ENCODE measurements around the gene ADAMTS3.
"Not testable (repeated sequence)": the region's sequence is repeated elsewhere in the genome, so short reads cannot be mapped to it uniquely, and the experiment has no call there.

The ADAMTS3 gene

DNA sequence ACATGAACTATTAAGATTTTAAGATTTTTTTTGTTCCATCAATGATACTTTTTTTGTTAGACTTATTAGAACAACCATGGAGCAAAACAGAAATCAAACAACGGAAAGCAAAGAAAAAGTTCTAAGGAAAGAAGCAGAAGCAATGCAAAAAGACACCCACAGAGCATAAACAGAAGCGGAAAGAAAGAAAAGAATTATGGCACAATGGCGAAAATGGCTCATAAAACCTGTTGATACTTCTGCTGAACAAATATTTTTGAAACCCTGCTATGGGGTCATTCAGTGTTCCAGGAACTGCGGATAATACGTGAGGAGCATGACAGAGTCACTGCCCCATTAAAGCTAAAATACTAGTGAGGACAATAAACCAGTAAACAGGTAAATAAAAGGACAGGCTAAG is 138.0 kb downstream of the ADAMTS3 start:
- TF ChIP-seq, protein P1, sequence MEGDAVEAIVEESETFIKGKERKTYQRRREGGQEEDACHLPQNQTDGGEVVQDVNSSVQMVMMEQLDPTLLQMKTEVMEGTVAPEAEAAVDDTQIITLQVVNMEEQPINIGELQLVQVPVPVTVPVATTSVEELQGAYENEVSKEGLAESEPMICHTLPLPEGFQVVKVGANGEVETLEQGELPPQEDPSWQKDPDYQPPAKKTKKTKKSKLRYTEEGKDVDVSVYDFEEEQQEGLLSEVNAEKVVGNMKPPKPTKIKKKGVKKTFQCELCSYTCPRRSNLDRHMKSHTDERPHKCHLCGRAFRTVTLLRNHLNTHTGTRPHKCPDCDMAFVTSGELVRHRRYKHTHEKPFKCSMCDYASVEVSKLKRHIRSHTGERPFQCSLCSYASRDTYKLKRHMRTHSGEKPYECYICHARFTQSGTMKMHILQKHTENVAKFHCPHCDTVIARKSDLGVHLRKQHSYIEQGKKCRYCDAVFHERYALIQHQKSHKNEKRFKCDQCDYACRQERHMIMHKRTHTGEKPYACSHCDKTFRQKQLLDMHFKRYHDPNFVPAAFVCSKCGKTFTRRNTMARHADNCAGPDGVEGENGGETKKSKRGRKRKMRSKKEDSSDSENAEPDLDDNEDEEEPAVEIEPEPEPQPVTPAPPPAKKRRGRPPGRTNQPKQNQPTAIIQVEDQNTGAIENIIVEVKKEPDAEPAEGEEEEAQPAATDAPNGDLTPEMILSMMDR (conservative IDR thresholded peaks at IDR 0.05), result no peak
- H3K27ac ChIP-seq, result no peak overlapping the region

DNA sequence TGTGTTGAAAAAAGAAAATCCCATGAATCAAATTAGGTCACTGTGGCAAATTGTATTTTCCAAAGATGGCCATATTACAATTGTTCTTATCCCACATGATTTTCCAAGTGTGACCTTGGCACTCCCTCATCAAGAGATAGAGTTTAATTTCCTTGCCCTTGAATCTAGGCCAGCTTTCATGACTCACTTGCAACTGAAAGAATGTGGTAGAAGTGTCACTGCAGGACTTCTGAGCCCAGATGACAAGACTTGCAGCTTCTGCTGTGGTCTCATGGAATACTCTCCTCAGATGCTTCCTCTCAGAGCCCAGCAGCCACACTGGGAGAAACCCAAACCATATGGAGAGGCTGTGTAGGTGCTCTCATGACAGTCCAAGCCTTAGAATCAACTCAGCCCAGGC is 139.0 kb downstream of the ADAMTS3 start:
- TF ChIP-seq, protein P1 (conservative IDR thresholded peaks at IDR 0.05), result no peak
- no peak overlapping the region for H3K27ac ChIP-seq

- TF ChIP-seq, protein P1 (conservative IDR thresholded peaks at IDR 0.05), result no peak
- no peak overlapping the region for H3K27ac ChIP-seq
Observed at GRCh38 chr4:72429397-72429889, 139.6 kb downstream of the ADAMTS3 start.

GRCh38 chr4:72427057-72427456 is 142.0 kb downstream of the ADAMTS3 start:
- TF ChIP-seq, protein P1 (conservative IDR thresholded peaks at IDR 0.05), result no peak

DNA sequence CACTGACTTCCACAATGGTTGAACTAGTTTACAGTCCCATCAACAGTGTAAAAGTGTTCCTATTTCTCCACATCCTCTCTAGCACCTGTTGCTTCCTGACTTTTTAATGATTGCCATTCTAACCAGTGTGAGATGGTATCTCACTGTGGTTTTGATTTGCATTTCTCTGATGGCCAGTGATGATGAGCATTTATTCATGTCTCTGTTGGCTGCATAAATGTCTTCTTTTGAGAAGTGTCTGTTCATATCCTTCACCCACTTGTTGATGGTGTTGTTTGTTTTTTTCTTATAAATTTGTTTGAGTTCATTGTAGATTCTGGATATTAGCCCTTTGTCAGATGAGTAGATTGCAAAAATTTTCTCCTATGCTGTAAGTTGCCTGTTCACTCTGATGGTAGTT is 143.1 kb downstream of the ADAMTS3 start:
- H3K27ac ChIP-seq, result not testable (repeated sequence)

More at GRCh38 chr4:72427057-72427456, 142.0 kb downstream of the ADAMTS3 start:
- no peak overlapping the region for H3K27ac ChIP-seq

DNA sequence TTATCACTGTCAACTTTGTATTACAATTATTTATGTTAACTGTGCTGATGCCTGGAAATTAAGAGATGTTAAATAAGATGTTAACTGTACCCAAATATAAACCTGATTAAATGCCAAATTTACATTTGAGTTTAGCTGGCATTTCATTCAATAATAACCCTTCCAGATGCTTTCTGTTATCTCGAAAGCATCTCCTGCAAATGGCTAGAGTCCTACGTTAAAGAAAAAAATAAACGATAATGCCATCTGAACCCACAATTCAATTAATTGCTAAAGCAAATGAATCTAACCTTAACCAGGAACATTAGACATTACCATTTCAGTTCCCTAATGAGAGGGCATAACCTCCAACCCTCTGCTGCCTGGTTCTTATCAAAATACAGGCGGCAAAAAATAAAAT is 145.0 kb downstream of the ADAMTS3 start:
- TF ChIP-seq, protein P1 (conservative IDR thresholded peaks at IDR 0.05), result no peak
- H3K27ac ChIP-seq, result no peak overlapping the region

GRCh38 chr4:72422416-72422815 is 146.6 kb downstream of the ADAMTS3 start:
- H3K27ac ChIP-seq, result no peak overlapping the region
- TF ChIP-seq, protein P1 (conservative IDR thresholded peaks at IDR 0.05), result no peak

GRCh38 chr4:72418458-72418857 is 150.6 kb downstream of the ADAMTS3 start:
- TF ChIP-seq, protein P1 (conservative IDR thresholded peaks at IDR 0.05), result no peak
- no peak overlapping the region for H3K27ac ChIP-seq
